HCT116 (cell line): ENCODE results near the gene TULP4. TPM values are rescaled to one million over a fixed set of nuclear protein-coding genes. Genes with fewer than 3 reads are reported as not detected.

Source experiments
- ATAC-seq: fragments of 200-7000 bp; cut with Tn5 transposase; 2 replicates; pipeline ENCODE4 v1.9.1; 2020; ENCODE audit warnings: mild to moderate bottlenecking, moderate library complexity
- BruUV-seq: library from RNA; stranded (reverse); fragments of 400-500 nt; replicated peaks from 2 replicates; lab custom pipeline; 2021; lab: Mats Ljungman, UMichigan
- CTCF ChIA-PET: fragments of 300-600 bp; sonication (Branson Sonifier 250); formaldehyde crosslinking; loops from one replicate; lab custom pipeline; 2021; ENCODE audit warnings: antibody characterized with exemption; lab: Charles Lee
- POLR2A ChIA-PET: fragments of 300-600, 350-600 bp; sonication (Branson Sonifier 250); formaldehyde crosslinking; loops from one replicate; lab custom pipeline; 2021; ENCODE audit warnings: antibody characterized with exemption; lab: Charles Lee
- RAD21 ChIA-PET, 2 experiments: fragments of 300-600 bp; sonication (Branson Sonifier 250); formaldehyde crosslinking; loops; one replicate each; lab custom pipeline; 2023; ENCODE audit warnings: low total read pairs in 2 of 2; ENCODE audit not compliant: uncharacterized antibody in 2 of 2, unreplicated experiment in 2 of 2, low non-redundant PET in 1 of 2; lab: Charles Lee
- DNase-seq: peaks from one replicate; pipeline ENCODE4 v3.0.0-alpha.2; 2010; ENCODE audit warnings: low read depth, low spot score
- H2AFZ ChIP-seq: fragments of 200-600 bp; shearing (Covaris generic), sonication (generic); 2 replicates; pipeline ENCODE4 v1.6.1; 2017; ENCODE audit warnings: low read depth, mixed run types, mixed read lengths, antibody characterized with exemption, low read length; ENCODE audit not compliant: poor library complexity, severe bottlenecking
- H3K27ac ChIP-seq: 2 replicates; pipeline ENCODE4 v1.5.1; 2012; ENCODE audit warnings: low read depth, low read length
- H3K27me3 ChIP-seq: fragments of 200-600 bp; sonication (generic); 2 replicates; pipeline ENCODE4 v1.6.1; 2016; ENCODE audit warnings: mixed run types, low read length, mixed read lengths; ENCODE audit not compliant: insufficient read depth
- H3K36me3 ChIP-seq, 2 experiments: fragments of 200-500 bp in 1 of 2; fragments of 200-600 bp in 1 of 2; sonication (Bioruptor generic) in 1 of 2; sonication (generic) in 1 of 2; 2 replicates each; pipeline versions ENCODE4 v1.5.1 to v1.6.1; 2014 to 2016; ENCODE audit warnings: low read length in 2 of 2, inconsistent platforms in 1 of 2, mixed read lengths in 1 of 2, mixed run types in 1 of 2; ENCODE audit not compliant: insufficient read depth in 2 of 2, control insufficient read depth in 1 of 2
- H3K4me1 ChIP-seq, 2 experiments: fragments of 200-600 bp in 1 of 2; sonication (generic) in 1 of 2; 2 replicates each; pipeline versions ENCODE4 v1.5.1 to v1.6.1; 2012 to 2017; ENCODE audit warnings: low read length in 2 of 2, inconsistent platforms in 1 of 2, mild to moderate bottlenecking in 1 of 2, mixed read lengths in 1 of 2, mixed run types in 1 of 2, moderate library complexity in 1 of 2; ENCODE audit not compliant: insufficient read depth in 2 of 2, control insufficient read depth in 1 of 2
- H3K4me2 ChIP-seq: fragments of 200-600 bp; sonication (generic); 2 replicates; pipeline ENCODE4 v1.6.1; 2017; ENCODE audit warnings: mixed run types, low read length, mixed read lengths
- H3K4me3 ChIP-seq, 2 experiments: fragments of 200-600 bp in 1 of 2; sonication (generic) in 1 of 2; replicated peaks in 1 of 2; 2 replicates each; pipeline ENCODE4 v1.5.1; 2011 to 2016; ENCODE audit warnings: low read length in 2 of 2, control low read depth in 1 of 2, low read depth in 1 of 2, mild to moderate bottlenecking in 1 of 2, mixed read lengths in 1 of 2, mixed run types in 1 of 2
- H3K79me2 ChIP-seq: fragments of 200-600 bp; sonication (generic); 2 replicates; pipeline ENCODE4 v1.6.1; 2017; ENCODE audit warnings: mild to moderate bottlenecking, mixed run types, low read length, moderate library complexity, mixed read lengths; ENCODE audit not compliant: insufficient read depth
- H3K9ac ChIP-seq: fragments of 200-600 bp; sonication (generic); 2 replicates; pipeline ENCODE4 v1.6.1; 2016; ENCODE audit warnings: low read length, mixed read lengths
- H3K9me2 ChIP-seq: fragments of 200-600 bp; sonication (generic), shearing (Covaris generic); 2 replicates; pipeline ENCODE4 v1.6.1; 2017; ENCODE audit warnings: mixed run types, mild to moderate bottlenecking, moderate library complexity; ENCODE audit not compliant: insufficient read depth
- H3K9me3 ChIP-seq, 2 experiments: fragments of 200-500 bp in 1 of 2; fragments of 200-600 bp in 1 of 2; sonication (Bioruptor generic) in 1 of 2; sonication (generic) in 1 of 2; 2 replicates each; pipeline ENCODE4 v1.6.1; 2014 to 2017; ENCODE audit warnings: low read length in 2 of 2, mixed read lengths in 2 of 2, inconsistent platforms in 1 of 2, low read depth in 1 of 2, mild to moderate bottlenecking in 1 of 2, mixed run types in 1 of 2, moderate library complexity in 1 of 2; ENCODE audit not compliant: control insufficient read depth in 1 of 2, insufficient read depth in 1 of 2
- H4K20me1 ChIP-seq: fragments of 200-600 bp; sonication (generic), shearing (Covaris generic); 2 replicates; pipeline ENCODE4 v1.6.1; 2017; ENCODE audit warnings: mixed run types, mild to moderate bottlenecking, moderate library complexity; ENCODE audit not compliant: insufficient read depth
- CEBPB ChIP-seq: IDR thresholded peaks from 2 replicates; pipeline ENCODE4 v1.6.1; 2012; ENCODE audit warnings: low read depth
- CTCF ChIP-seq, 3 experiments: fragments of 200-600 bp in 1 of 3; sonication (generic) in 1 of 3; IDR thresholded peaks in 2 of 3; conservative IDR thresholded peaks in 1 of 3; 2 replicates each; pipeline ENCODE4 v1.5.1; 2012 to 2017; ENCODE audit warnings: low read depth in 2 of 3, low read length in 2 of 3, antibody characterized with exemption in 1 of 3, borderline replicate concordance in 1 of 3, control low read depth in 1 of 3, mild to moderate bottlenecking in 1 of 3, mixed read lengths in 1 of 3, mixed run types in 1 of 3, moderate library complexity in 1 of 3; ENCODE audit not compliant: insufficient read depth in 1 of 3
- ELF1 ChIP-seq: IDR thresholded peaks from 2 replicates; pipeline ENCODE4 v1.6.1; 2012; ENCODE audit warnings: low read depth, borderline replicate concordance
- EZH2 ChIP-seq: fragments of 200-600 bp; sonication (generic); IDR thresholded peaks from 2 replicates; pipeline ENCODE4 v1.6.1; 2017; ENCODE audit warnings: antibody characterized with exemption, mixed run types
- EZH2phosphoT487 ChIP-seq: fragments of 200-600 bp; IDR thresholded peaks from 2 replicates; pipeline ENCODE4 v1.6.1; 2018; ENCODE audit warnings: antibody characterized with exemption, borderline replicate concordance
- FOSL1 ChIP-seq: IDR thresholded peaks from 2 replicates; pipeline ENCODE4 v1.6.1; 2012; ENCODE audit warnings: low read depth
- MAX ChIP-seq: IDR thresholded peaks from 2 replicates; pipeline ENCODE4 v1.6.1; 2012
- POLR2A ChIP-seq: IDR thresholded peaks from 2 replicates; pipeline ENCODE4 v1.7.0; 2011; ENCODE audit warnings: borderline replicate concordance; ENCODE audit not compliant: insufficient read depth, insufficient read length; ENCODE audit errors: extremely low read depth
- POLR2AphosphoS5 ChIP-seq: IDR thresholded peaks from 2 replicates; pipeline ENCODE4 v1.6.1; 2011; ENCODE audit warnings: mild to moderate bottlenecking, low read depth, low read length, moderate library complexity
- RAD21 ChIP-seq: IDR thresholded peaks from 2 replicates; pipeline ENCODE4 v1.6.1; 2012; ENCODE audit warnings: low read depth, mild to moderate bottlenecking
- REST ChIP-seq: IDR thresholded peaks from 2 replicates; pipeline ENCODE4 v1.6.1; 2012; ENCODE audit warnings: low read depth
- SRF ChIP-seq: IDR thresholded peaks from 2 replicates; pipeline ENCODE4 v1.6.1; 2012; ENCODE audit warnings: low read depth
- YY1 ChIP-seq: IDR thresholded peaks from 2 replicates; pipeline ENCODE4 v1.6.1; 2011; ENCODE audit warnings: low read length, low read depth, moderate library complexity, mild to moderate bottlenecking; ENCODE audit not compliant: insufficient replicate concordance; ENCODE audit errors: extremely low read depth
- ZNF274 ChIP-seq: fragments of 200-500 bp; sonication (Bioruptor generic); IDR thresholded peaks from 2 replicates; pipeline ENCODE4 v1.6.1; 2014; ENCODE audit warnings: mild to moderate bottlenecking, low read depth, low read length, inconsistent platforms
- intact Hi-C: fragments of 100-400 bp; cut with micrococcal nuclease; formaldehyde crosslinking; loops from 2 replicates; pipeline ENCODE4 v1.10.0; 2022
- total RNA-seq: library from RNA; stranded (reverse); gene quantifications from one replicate; pipeline ENCODE4 v1.2.1, GENCODE V29; 2021; ENCODE audit not compliant: unreplicated experiment

TULP4 gene
- total RNA-seq, 1 experiment from 2014 or later: 70.8 TPM

GRCh38 chr6:158496700-158497099 lies 184.4 kb downstream of the TULP4 start:
- no peak overlapping the region for H2AFZ ChIP-seq
- no TSS peak for BruUV-seq
- H3K9me3 ChIP-seq: no peaks in the 10 kb centered on the region
- no peaks in the 10 kb centered on the region for H4K20me1 ChIP-seq
- peak; percentile 81 for ATAC-seq
- no peak overlapping the region for H3K4me2 ChIP-seq
- no peaks in the 10 kb centered on the region for H3K27me3 ChIP-seq
- peaks cover 9 to 13% of the 10 kb centered on the region in 2 experiments; a peak in 1 of 4 replicates for H3K36me3 ChIP-seq
- TF ChIP-seq RAD21 (peak; percentile 32; the same call in 1 of the 2 replicates), FOSL1 (no peak), MAX (no peak)
- TF ChIP-seq, all 23 proteins: peak for 1
- Histone ChIP-seq H3K4me3 (no peak overlapping the region), H3K9ac (no peak overlapping the region), H3K4me1 (no peaks in the 10 kb centered on the region), H3K9me2 (no peaks in the 10 kb centered on the region), H3K79me2 (no peaks in the 10 kb centered on the region), H3K27ac (no peak overlapping the region)
- POLR2A ChIA-PET: no interaction called here
- CTCF ChIA-PET: interaction anchor here (0.6 to 1.2 kb wide), 3 partner anchors 22 to 276 kb away, joined by 3 to 6 read pairs (median 4); no protein-coding TSS in a partner anchor
- intact Hi-C loops: no loop called here
- no peak for DNase-seq
- RAD21 ChIA-PET: interaction anchor here in 1 of 2 experiments (0.5 kb wide), 1 partner anchor 205 kb away, joined by 3 read pairs; no protein-coding TSS in a partner anchor

- intact Hi-C loops: no loop called here
- H2AFZ ChIP-seq: no peak overlapping the region
- TF ChIP-seq MAX (no peak), POLR2A (no peak), CTCF (IDR thresholded peaks at IDR 0.05 in 2 of 3, conservative IDR thresholded peaks at IDR 0.05 in 1 of 3; ENCODE audit: borderline replicate concordance in 1 of 3, insufficient read depth in 1 of 3, low read depth in 2 of 3, low read length in 2 of 3) (no peak), YY1 (no peak), REST (no peak), CEBPB (no peak), RAD21 (no peak), ELF1 (no peak), EZH2phosphoT487 (no peak), EZH2 (no peak), ZNF274 (no peak), SRF (no peak), POLR2AphosphoS5 (no peak)
Observed at GRCh38 chr6:158497620-158498019, 185.4 kb downstream of the TULP4 start.

More at GRCh38 chr6:158497620-158498019, 185.4 kb downstream of the TULP4 start:
- Histone ChIP-seq H3K27me3 (no peaks in the 10 kb centered on the region), H3K36me3 (peaks cover 9 to 13% of the 10 kb centered on the region in 2 experiments; a peak in 1 of 4 replicates), H3K9me3 (no peaks in the 10 kb centered on the region), H3K9ac (no peak overlapping the region), H3K79me2 (no peaks in the 10 kb centered on the region), H4K20me1 (no peaks in the 10 kb centered on the region), H3K4me1 (no peaks in the 10 kb centered on the region), H3K4me3 (no peak overlapping the region), H3K27ac (no peak overlapping the region), H3K9me2 (no peaks in the 10 kb centered on the region), H3K4me2 (no peak overlapping the region)
- ChIA-PET CTCF (interaction anchor here (0.6 kb wide), 1 partner anchor 96 kb away, joined by 3 read pairs; no protein-coding TSS in a partner anchor), POLR2A (no interaction called here), RAD21 (no interaction called here)
- DNase-seq (no peak), ATAC-seq (no peak)
- no TSS peak for BruUV-seq
